Gastroesophageal sphincter (tissue), 4 donors: ENCODE results near the gene CENPT. TPM values are rescaled to one million over a fixed set of nuclear protein-coding genes. Genes with fewer than 3 reads are reported as not detected.
"Not testable (repeated sequence)": the region's sequence is repeated elsewhere in the genome, so short reads cannot be mapped to it uniquely, and the experiment has no call there.

Experiments used
- ATAC-seq: fragments of 150-250 bp; one replicate; pipeline ENCODE4 v1.9.1; 2016; ENCODE audit warnings: mild to moderate bottlenecking, moderate library complexity
- H3K27ac ChIP-seq, 4 donors: fragments of 200-600 bp; sonication (generic) in 3 of 4; 1 replicate in 3 of 4; 2 replicates in 1 of 4; pipeline ENCODE4 v1.5.1; 2016 to 2019
- H3K27me3 ChIP-seq: fragments of 200-600 bp; sonication (generic); one replicate; pipeline ENCODE4 v1.5.1; 2019
- H3K36me3 ChIP-seq, 2 donors: fragments of 200-600 bp; sonication (generic); one replicate each; pipeline ENCODE4 v1.5.1; 2019; ENCODE audit warnings: control low read depth in 1 of 2
- H3K4me1 ChIP-seq, 3 donors: fragments of 200-600 bp; sonication (generic); 1 replicate in 2 of 3; 2 replicates in 1 of 3; pipeline ENCODE4 v1.5.1; 2016 to 2019; ENCODE audit warnings: control low read depth in 2 of 3
- H3K4me3 ChIP-seq, 2 donors: fragments of 200-600 bp; sonication (generic); one replicate each; pipeline ENCODE4 v1.5.1; 2019; ENCODE audit warnings: mild to moderate bottlenecking in 1 of 2, moderate library complexity in 1 of 2
- H3K9me3 ChIP-seq, 3 donors: fragments of 200-600 bp; sonication (generic); one replicate each; pipeline ENCODE4 v1.5.1; 2017 to 2019; ENCODE audit warnings: control low read depth in 2 of 3
- EP300 ChIP-seq: sonication (generic); formaldehyde crosslinking; IDR thresholded peaks from one replicate; pipeline ENCODE4 v1.6.1; 2017; ENCODE audit warnings: antibody characterized with exemption, mild to moderate bottlenecking
- POLR2A ChIP-seq, 2 donors: fragments of 450-650 bp; IDR thresholded peaks; one replicate each; pipeline ENCODE4 v1.6.1; 2017; ENCODE audit warnings: antibody characterized with exemption in 2 of 2, mild to moderate bottlenecking in 2 of 2, moderate library complexity in 1 of 2
- POLR2AphosphoS5 ChIP-seq: sonication (generic); formaldehyde crosslinking; IDR thresholded peaks from one replicate; pipeline ENCODE4 v1.6.1; 2017; ENCODE audit warnings: antibody characterized with exemption
- WGBS, 2 donors: methylation state at CpG; one replicate each; pipeline ENCODE4 v1.1.5; 2018; ENCODE audit warnings: low coverage in 1 of 2; 5-methylcytosine and 5-hydroxymethylcytosine counted together
- total RNA-seq, 4 donors: library from RNA; depleted of rRNA; stranded (reverse); fragments of >200 nt; gene quantifications; one replicate each; pipeline ENCODE4 v1.1.0, GENCODE V29; 2016
- TF ChIP-seq, protein P1 (sequence below), 4 experiments: fragments of 200-600 bp in 2 of 4; fragments of 450-650 bp in 2 of 4; sonication (generic) in 1 of 4; IDR thresholded peaks; one replicate each; pipeline ENCODE4 v1.5.1; 2017 to 2019; ENCODE audit warnings: antibody characterized with exemption in 4 of 4, mild to moderate bottlenecking in 2 of 4, moderate library complexity in 2 of 4

CENPT gene
- total RNA-seq, 4 donors from 2014 or later = 15.4 to 44.2 (median 35.3) TPM

- peak; percentile 81 for ATAC-seq
These were observed 5.5 kb downstream of the CENPT start, which contains the start of gene THAP11 for GRCh38 chr16:67841816-67842508. Gene THAP11, plus strand, starts transcription at chr16:67842320. Its CDS starts 235 bp downstream, at chr16:67842555.

GRCh38 chr16:67841198-67841815, 6.2 kb downstream of the CENPT start:
- 29 to 53% methylated on average over 7 to 15 of the region's 17 CpGs for WGBS, 2 donors

More at GRCh38 chr16:67841816-67842508, 5.5 kb downstream of the CENPT start, which contains the start of gene THAP11:
- Histone ChIP-seq H3K36me3 (no peaks in the 10 kb centered on the region), H3K4me1 (peaks cover 6 to 46% (median 28%) of the 10 kb centered on the region in 3 donors), H3K9me3 (no peaks in the 10 kb centered on the region), H3K4me3 (peak within 1 kb of the TSS; percentile 81 to 84), H3K27ac (peak within 1 kb of the TSS; percentile 97 to 100 (median 100)), H3K27me3 (no peaks in the 10 kb centered on the region)
- WGBS, 2 donors = no CpG with 5 or more reads among the region's 83 CpGs
- peak; percentile 75 to 76 for TF ChIP-seq POLR2A (IDR thresholded peaks at IDR 0.05)
- TF ChIP-seq POLR2AphosphoS5 = peak; percentile 42
- no peak for TF ChIP-seq EP300
- TF ChIP-seq, protein P1, sequence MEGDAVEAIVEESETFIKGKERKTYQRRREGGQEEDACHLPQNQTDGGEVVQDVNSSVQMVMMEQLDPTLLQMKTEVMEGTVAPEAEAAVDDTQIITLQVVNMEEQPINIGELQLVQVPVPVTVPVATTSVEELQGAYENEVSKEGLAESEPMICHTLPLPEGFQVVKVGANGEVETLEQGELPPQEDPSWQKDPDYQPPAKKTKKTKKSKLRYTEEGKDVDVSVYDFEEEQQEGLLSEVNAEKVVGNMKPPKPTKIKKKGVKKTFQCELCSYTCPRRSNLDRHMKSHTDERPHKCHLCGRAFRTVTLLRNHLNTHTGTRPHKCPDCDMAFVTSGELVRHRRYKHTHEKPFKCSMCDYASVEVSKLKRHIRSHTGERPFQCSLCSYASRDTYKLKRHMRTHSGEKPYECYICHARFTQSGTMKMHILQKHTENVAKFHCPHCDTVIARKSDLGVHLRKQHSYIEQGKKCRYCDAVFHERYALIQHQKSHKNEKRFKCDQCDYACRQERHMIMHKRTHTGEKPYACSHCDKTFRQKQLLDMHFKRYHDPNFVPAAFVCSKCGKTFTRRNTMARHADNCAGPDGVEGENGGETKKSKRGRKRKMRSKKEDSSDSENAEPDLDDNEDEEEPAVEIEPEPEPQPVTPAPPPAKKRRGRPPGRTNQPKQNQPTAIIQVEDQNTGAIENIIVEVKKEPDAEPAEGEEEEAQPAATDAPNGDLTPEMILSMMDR (IDR thresholded peaks at IDR 0.05) = peak in 3 of 4 experiments; percentile 91 to 96 (median 94)

GRCh38 chr16:67837811-67838210, 9.7 kb downstream of the CENPT start:
- H3K36me3 ChIP-seq = no peaks in the 10 kb centered on the region
- no peak overlapping the region for H3K27ac ChIP-seq
- WGBS, 2 donors = 78 to 82% methylated on average over 2 of the region's 2 CpGs
- no peak for ATAC-seq
- peaks cover 0 to 24% (median 2%) of the 10 kb centered on the region in 3 donors for H3K4me1 ChIP-seq
- TF ChIP-seq POLR2A (IDR thresholded peaks at IDR 0.05) = no peak
- no peak for TF ChIP-seq POLR2AphosphoS5
- no peak for TF ChIP-seq EP300
- TF ChIP-seq, protein P1 (IDR thresholded peaks at IDR 0.05) = no peak
- H3K9me3 ChIP-seq = no peaks in the 10 kb centered on the region
- no peak overlapping the region for H3K4me3 ChIP-seq
- no peaks in the 10 kb centered on the region for H3K27me3 ChIP-seq

More at GRCh38 chr16:67841198-67841815, 6.2 kb downstream of the CENPT start:
- Histone ChIP-seq H3K27me3 (no peaks in the 10 kb centered on the region), H3K9me3 (no peaks in the 10 kb centered on the region), H3K36me3 (no peaks in the 10 kb centered on the region), H3K4me3 (peak overlapping the region; percentile 81 to 84), H3K4me1 (peaks cover 6 to 45% (median 28%) of the 10 kb centered on the region in 3 donors), H3K27ac (peak overlapping the region; percentile 97 to 100 (median 100))
- TF ChIP-seq POLR2A (IDR thresholded peaks at IDR 0.05) (no peak), EP300 (no peak), POLR2AphosphoS5 (no peak)
- TF ChIP-seq, protein P1 (IDR thresholded peaks at IDR 0.05) = no peak
- ATAC-seq = no peak

DNA sequence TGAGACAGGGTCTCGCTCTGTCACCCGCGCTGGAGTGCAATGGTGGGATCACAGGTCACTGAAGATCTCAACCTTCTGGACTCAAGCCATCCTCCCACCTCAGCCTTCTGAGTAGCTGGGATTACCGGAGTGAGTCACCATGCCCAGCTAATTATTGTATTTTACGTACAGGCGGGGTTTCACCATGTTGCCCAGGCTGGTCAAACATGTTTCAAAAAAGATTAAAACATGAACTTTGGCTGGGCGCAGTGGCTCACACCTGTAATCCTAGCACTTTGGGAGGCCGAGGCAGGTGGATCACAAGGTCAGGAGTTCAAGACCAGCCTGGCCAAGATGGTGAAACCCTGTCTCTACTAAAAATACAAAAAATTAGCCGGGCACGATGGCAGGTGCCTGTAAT, 10.3 kb downstream of the CENPT start:
- H3K27ac ChIP-seq, H3K36me3 ChIP-seq, H3K9me3 ChIP-seq, H3K4me3 ChIP-seq, ATAC-seq, H3K27me3 ChIP-seq: not testable (repeated sequence)
- WGBS, 2 donors = 73 to 90% methylated on average over 4 of the region's 10 CpGs
- H3K4me1 ChIP-seq = peaks cover 0 to 27% (median 8%) of the 10 kb centered on the region in 3 donors

- WGBS, 2 donors = 53 to 73% methylated on average over 5 to 10 of the region's 10 CpGs
- Histone ChIP-seq H3K4me3 (peak overlapping the region; percentile 66 to 90), H3K36me3 (peaks cover 0 to 31% of the 10 kb centered on the region in 2 donors), H3K27me3 (no peaks in the 10 kb centered on the region), H3K9me3 (no peaks in the 10 kb centered on the region), H3K4me1 (peaks cover 0 to 21% (median 10%) of the 10 kb centered on the region in 3 donors), H3K27ac (peak overlapping the region in 3 of 4 donors; percentile 78 to 85 (median 84))
- TF ChIP-seq, protein P1 (IDR thresholded peaks at IDR 0.05) = no peak
- TF ChIP-seq EP300 = no peak
- no peak for TF ChIP-seq POLR2A (IDR thresholded peaks at IDR 0.05)
- no peak for TF ChIP-seq POLR2AphosphoS5
- ATAC-seq = no peak
These were observed 13.3 kb downstream of the CENPT start for GRCh38 chr16:67834242-67834614.
